RWPE2 (cell line): Measurements from ENCODE around the gene SOX4.

Experiments used
- ATAC-seq: fragments of 200-7000 bp; cut with Tn5 transposase; 3 replicates; pipeline ENCODE4 v1.9.1; 2021; ENCODE audit warnings: low read depth
- DNase-seq: peaks from one replicate; pipeline ENCODE4 v3.0.0-alpha.2; 2020; ENCODE audit warnings: low spot score
- H3K27ac ChIP-seq: fragments of 450-650 bp; 2 replicates; pipeline ENCODE4 v1.5.1; 2017; ENCODE audit warnings: mild to moderate bottlenecking; ENCODE audit not compliant: poor library complexity, severe bottlenecking
- H3K27me3 ChIP-seq: fragments of 250-450 bp; sonication (Bioruptor Pico); 2 replicates; pipeline ENCODE4 v1.5.1; 2021; ENCODE audit warnings: mild to moderate bottlenecking, moderate library complexity; ENCODE audit not compliant: insufficient read depth, poor library complexity, severe bottlenecking
- H3K36me3 ChIP-seq: fragments of 250-450 bp; sonication (Bioruptor Pico); 2 replicates; pipeline ENCODE4 v1.5.1; 2020; ENCODE audit warnings: low read depth, mild to moderate bottlenecking, moderate library complexity
- H3K4me1 ChIP-seq: fragments of 250-450 bp; sonication (Bioruptor Pico); 2 replicates; pipeline ENCODE4 v1.5.1; 2021; ENCODE audit warnings: mild to moderate bottlenecking, moderate library complexity; ENCODE audit not compliant: insufficient read depth, poor library complexity, severe bottlenecking
- H3K4me3 ChIP-seq: fragments of 250-450 bp; sonication (Bioruptor Pico); 2 replicates; pipeline ENCODE4 v1.5.1; 2021; ENCODE audit warnings: mild to moderate bottlenecking, moderate library complexity; ENCODE audit not compliant: severe bottlenecking
- H3K9me3 ChIP-seq: fragments of 250-450 bp; sonication (Bioruptor Pico); 2 replicates; pipeline ENCODE4 v1.5.1; 2021; ENCODE audit warnings: mild to moderate bottlenecking, moderate library complexity; ENCODE audit not compliant: severe bottlenecking
- CTCF ChIP-seq: fragments of 450-650 bp; IDR thresholded peaks from one replicate; pipeline ENCODE4 v1.5.1; 2017; ENCODE audit warnings: mild to moderate bottlenecking, moderate library complexity; ENCODE audit not compliant: poor library complexity, severe bottlenecking

The SOX4 gene

GRCh38 chr6:21611485-21611884 lies 17.9 kb downstream of the SOX4 start:
- H3K4me3 ChIP-seq: no peak overlapping the region
- no peak overlapping the region for H3K27ac ChIP-seq
- no peaks in the 10 kb centered on the region for H3K4me1 ChIP-seq
- DNase-seq (no peak), ATAC-seq (no peak)
- no peaks in the 10 kb centered on the region for H3K9me3 ChIP-seq
- H3K27me3 ChIP-seq: no peaks in the 10 kb centered on the region
- H3K36me3 ChIP-seq: no peaks in the 10 kb centered on the region
- TF ChIP-seq CTCF: no peak

- no peak overlapping the region for H3K27ac ChIP-seq
- ATAC-seq: no peak
- H3K9me3 ChIP-seq: no peaks in the 10 kb centered on the region
- H3K4me1 ChIP-seq: no peaks in the 10 kb centered on the region
- no peak overlapping the region for H3K4me3 ChIP-seq
- no peaks in the 10 kb centered on the region for H3K27me3 ChIP-seq
- no peaks in the 10 kb centered on the region for H3K36me3 ChIP-seq
- TF ChIP-seq CTCF: no peak
- DNase-seq: no peak
These were observed 18.7 kb downstream of the SOX4 start for GRCh38 chr6:21612067-21612745.

- DNase-seq (no peak), ATAC-seq (no peak)
- no peak for TF ChIP-seq CTCF
- Histone ChIP-seq H3K27ac (no peak overlapping the region), H3K4me1 (no peaks in the 10 kb centered on the region), H3K36me3 (no peaks in the 10 kb centered on the region), H3K9me3 (no peaks in the 10 kb centered on the region), H3K4me3 (no peak overlapping the region), H3K27me3 (no peaks in the 10 kb centered on the region)
These were observed 20.3 kb downstream of the SOX4 start for GRCh38 chr6:21613809-21614208.

- no peaks in the 10 kb centered on the region for H3K4me1 ChIP-seq
- H3K27ac ChIP-seq: no peak overlapping the region
- no peaks in the 10 kb centered on the region for H3K27me3 ChIP-seq
- H3K36me3 ChIP-seq: no peaks in the 10 kb centered on the region
- H3K9me3 ChIP-seq: no peaks in the 10 kb centered on the region
- no peak for TF ChIP-seq CTCF
- ATAC-seq: no peak
- DNase-seq: no peak
- H3K4me3 ChIP-seq: no peak overlapping the region
These were observed 20.7 kb downstream of the SOX4 start for GRCh38 chr6:21614226-21614625.

- H3K27ac ChIP-seq: no peak overlapping the region
- no peaks in the 10 kb centered on the region for H3K27me3 ChIP-seq
- no peaks in the 10 kb centered on the region for H3K36me3 ChIP-seq
- no peak for ATAC-seq
- H3K4me3 ChIP-seq: no peak overlapping the region
- H3K9me3 ChIP-seq: no peaks in the 10 kb centered on the region
- DNase-seq: no peak
- TF ChIP-seq CTCF: no peak
- H3K4me1 ChIP-seq: no peaks in the 10 kb centered on the region
These were observed 22.0 kb downstream of the SOX4 start for GRCh38 chr6:21615504-21615903.
